SJCRH30 (cell line): ENCODE results near the gene STYXL2. TPM values are rescaled to one million over a fixed set of nuclear protein-coding genes. Genes with fewer than 3 reads are reported as not detected.

Source experiments
- DNase-seq, 2 experiments: peaks; one replicate each; pipeline ENCODE4 v3.0.0-alpha.2; 2015 to 2020
- H3K27ac ChIP-seq: fragments of 250-450 bp; sonication (Bioruptor Pico); 2 replicates; pipeline ENCODE4 v1.5.1; 2020; ENCODE audit warnings: mild to moderate bottlenecking, moderate library complexity
- H3K27me3 ChIP-seq: fragments of 250-450 bp; sonication (Bioruptor Pico); 2 replicates; pipeline ENCODE4 v1.5.1; 2020; ENCODE audit warnings: mild to moderate bottlenecking, moderate library complexity
- H3K36me3 ChIP-seq: fragments of 250-450 bp; sonication (Bioruptor Pico); 2 replicates; pipeline ENCODE4 v1.5.1; 2020; ENCODE audit warnings: mild to moderate bottlenecking, moderate library complexity
- H3K4me1 ChIP-seq: fragments of 250-450 bp; sonication (Bioruptor Pico); 2 replicates; pipeline ENCODE4 v1.5.1; 2020; ENCODE audit warnings: mild to moderate bottlenecking, moderate library complexity
- H3K4me3 ChIP-seq: fragments of 250-450 bp; sonication (Bioruptor Pico); 2 replicates; pipeline ENCODE4 v1.5.1; 2020; ENCODE audit warnings: mild to moderate bottlenecking, moderate library complexity
- H3K9me3 ChIP-seq: fragments of 250-450 bp; sonication (Bioruptor Pico); replicated peaks from 2 replicates; pipeline ENCODE4 v1.5.1; 2020; ENCODE audit warnings: mild to moderate bottlenecking, moderate library complexity
- total RNA-seq: library from RNA; depleted of rRNA; stranded (reverse); fragments of >200 nt; shearing (Covaris generic); gene quantifications from 2 replicates; pipeline ENCODE4 v1.2.3, GENCODE V29; 2014; rRNA removed

The STYXL2 gene
- total RNA-seq: 6.8 and 7.1 TPM in 2 replicates

- peak; percentile 86 to 94 for DNase-seq
- peaks cover 11% of the 10 kb centered on the region; the same call in 1 of the 2 replicates for H3K36me3 ChIP-seq
- H3K4me1 ChIP-seq: peaks cover 25% of the 10 kb centered on the region
- H3K9me3 ChIP-seq: no peaks in the 10 kb centered on the region
- no peaks in the 10 kb centered on the region for H3K27me3 ChIP-seq
- H3K27ac ChIP-seq: peak within 1 kb of the TSS; percentile 99
- peak within 1 kb of the TSS; percentile 66 for H3K4me3 ChIP-seq
Measured at GRCh38 chr1:167093846-167094516, at the start of gene STYXL2. Gene STYXL2, plus strand, starts transcription at chr1:167094075. Its CDS starts 775 bp downstream, at chr1:167094850.

DNA sequence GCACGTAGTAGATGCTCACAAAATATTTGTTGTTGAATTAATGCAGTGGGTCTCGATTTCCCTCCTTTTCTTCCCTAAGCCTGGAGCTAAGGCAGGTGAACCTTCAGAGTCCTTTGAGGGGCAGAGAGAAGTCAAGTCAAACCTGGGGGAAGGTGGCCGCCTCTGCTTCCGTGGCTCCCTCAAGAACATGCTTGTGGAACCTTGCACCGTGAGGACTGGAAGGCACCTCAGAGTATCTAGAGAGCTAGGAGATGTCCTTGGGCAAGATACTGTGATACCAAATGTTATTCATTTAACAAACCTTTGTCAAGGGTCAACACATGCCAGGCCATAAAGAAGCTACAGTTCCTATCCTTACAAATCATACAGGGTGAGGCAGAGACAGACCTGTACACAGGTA, 42.0 kb upstream of the STYXL2 start:
- Histone ChIP-seq H3K4me3 (no peak overlapping the region), H3K27me3 (no peaks in the 10 kb centered on the region), H3K4me1 (no peaks in the 10 kb centered on the region), H3K27ac (no peak overlapping the region), H3K36me3 (no peaks in the 10 kb centered on the region), H3K9me3 (no peaks in the 10 kb centered on the region)
- no peak for DNase-seq

DNA sequence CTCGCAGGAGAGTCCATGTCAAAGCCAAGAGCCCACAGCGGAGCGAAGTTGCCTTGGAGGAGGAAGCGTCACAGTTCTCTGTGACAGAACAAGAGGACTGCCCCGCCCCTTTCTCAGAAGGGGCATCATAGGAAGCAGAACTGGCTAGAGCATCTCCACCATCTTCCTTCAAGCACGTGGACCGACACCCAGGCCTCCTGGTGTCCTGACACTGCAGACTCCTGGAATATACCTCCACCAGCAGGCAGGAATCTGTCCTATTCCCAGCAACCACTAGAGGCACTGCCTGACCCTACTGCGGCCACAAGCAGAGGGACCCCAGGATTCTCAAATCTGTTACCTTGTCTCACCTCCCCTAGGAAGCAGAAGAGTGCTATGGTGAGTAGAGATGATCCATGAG, 41.5 kb upstream of the STYXL2 start:
- no peak overlapping the region for H3K27ac ChIP-seq
- H3K9me3 ChIP-seq: no peaks in the 10 kb centered on the region
- H3K27me3 ChIP-seq: no peaks in the 10 kb centered on the region
- peak in 1 of 2 experiments; percentile 17 for DNase-seq
- H3K4me3 ChIP-seq: no peak overlapping the region
- no peaks in the 10 kb centered on the region for H3K36me3 ChIP-seq
- no peaks in the 10 kb centered on the region for H3K4me1 ChIP-seq

DNA sequence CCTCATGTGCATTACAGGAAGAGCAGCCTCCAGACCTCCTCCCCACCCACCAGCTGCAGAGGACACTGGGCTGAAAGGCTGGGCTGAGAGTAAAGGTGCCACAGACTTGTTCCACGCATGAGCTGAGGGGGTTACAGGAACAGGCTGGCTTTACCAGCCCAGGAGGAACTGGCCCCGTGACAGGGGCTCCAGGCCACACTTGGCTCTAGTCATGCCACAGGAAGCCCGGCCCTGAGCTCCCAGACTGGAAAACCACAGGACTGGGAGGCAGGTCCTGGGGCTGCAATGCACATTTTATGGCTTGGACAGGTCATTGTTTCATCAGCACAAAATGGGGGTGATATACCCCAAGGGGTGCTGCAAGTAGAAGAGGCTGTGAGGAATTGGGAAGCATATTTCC, 39.3 kb upstream of the STYXL2 start:
- H3K4me1 ChIP-seq: no peaks in the 10 kb centered on the region
- no peaks in the 10 kb centered on the region for H3K9me3 ChIP-seq
- DNase-seq: no peak
- no peaks in the 10 kb centered on the region for H3K27me3 ChIP-seq
- no peak overlapping the region for H3K27ac ChIP-seq
- no peak overlapping the region for H3K4me3 ChIP-seq
- H3K36me3 ChIP-seq: no peaks in the 10 kb centered on the region

DNA sequence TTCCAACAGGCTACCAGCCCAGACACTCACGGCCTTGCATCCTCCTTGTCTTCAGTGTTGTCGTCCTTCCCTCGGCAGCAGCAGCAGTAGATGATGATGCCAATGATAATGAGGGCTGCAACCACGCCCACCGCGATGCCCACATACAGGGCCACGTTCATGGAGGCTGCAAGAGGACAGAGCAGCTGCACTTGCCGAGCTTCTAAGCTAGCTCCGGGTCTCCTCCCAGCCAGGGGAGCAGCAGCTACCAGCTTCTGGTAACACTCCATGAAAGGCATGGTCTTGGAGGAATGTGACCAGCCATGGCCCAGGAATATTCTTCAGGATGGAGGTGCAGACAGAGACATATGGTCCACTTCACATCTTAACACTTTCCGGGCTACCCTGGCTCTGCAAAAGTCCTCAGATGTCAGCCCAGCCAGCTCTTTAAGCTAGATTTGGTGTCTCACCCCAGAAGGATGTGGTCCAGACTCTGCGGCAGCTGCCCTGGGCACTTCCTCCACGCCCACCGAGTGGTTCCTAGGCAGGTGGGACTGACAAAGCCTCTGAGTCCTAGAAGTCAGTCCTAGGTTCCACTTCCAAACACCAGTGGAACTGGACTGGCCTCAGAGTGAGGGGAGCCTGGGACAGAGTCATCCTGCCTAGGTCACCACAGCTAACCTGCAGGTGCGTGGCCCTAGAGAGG, 38.8 kb upstream of the STYXL2 start:
- Histone ChIP-seq H3K9me3 (no peaks in the 10 kb centered on the region), H3K36me3 (no peaks in the 10 kb centered on the region), H3K4me1 (no peaks in the 10 kb centered on the region), H3K27ac (no peak overlapping the region), H3K27me3 (no peaks in the 10 kb centered on the region), H3K4me3 (no peak overlapping the region)
- peak in 1 of 2 experiments; percentile 19 for DNase-seq

GRCh38 chr1:167056529-167057231, 37.2 kb upstream of the STYXL2 start:
- no peak for DNase-seq
- no peaks in the 10 kb centered on the region for H3K27me3 ChIP-seq

DNA sequence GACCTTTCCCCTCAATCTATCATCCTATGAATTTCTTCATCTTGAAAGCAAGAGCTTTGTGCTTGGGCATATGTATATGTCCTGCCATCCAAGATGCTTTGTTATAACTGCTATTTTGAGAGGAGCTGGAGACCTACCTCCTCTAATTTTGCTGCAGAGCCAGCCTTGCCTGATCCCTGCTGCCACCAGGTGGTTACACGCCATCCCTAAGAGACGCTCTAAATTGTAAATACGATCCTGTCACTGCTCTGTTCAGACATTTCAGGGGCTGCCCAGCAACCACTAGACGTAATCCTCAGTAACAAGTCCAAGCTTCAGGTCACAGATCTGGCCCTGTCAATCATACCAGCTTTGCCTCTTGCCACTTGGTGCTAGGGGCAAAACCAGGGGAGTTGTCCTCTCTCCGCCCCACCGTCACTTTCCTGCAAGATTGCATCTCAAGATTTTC, 36.6 kb upstream of the STYXL2 start:
- H3K4me3 ChIP-seq: no peak overlapping the region
- DNase-seq: peak; percentile 33 to 60

More at GRCh38 chr1:167056529-167057231, 37.2 kb upstream of the STYXL2 start:
- H3K9me3 ChIP-seq: no peaks in the 10 kb centered on the region
- H3K27ac ChIP-seq: no peak overlapping the region
- no peaks in the 10 kb centered on the region for H3K36me3 ChIP-seq
- no peak overlapping the region for H3K4me3 ChIP-seq
- H3K4me1 ChIP-seq: no peaks in the 10 kb centered on the region

GRCh38 chr1:167059045-167059808, 34.6 kb upstream of the STYXL2 start:
- no peak overlapping the region for H3K27ac ChIP-seq
- H3K36me3 ChIP-seq: no peaks in the 10 kb centered on the region
- DNase-seq: peak; percentile 53 to 84
- 0 out of 2 replicates have a peak overlapping the region, but pooled peaks have one; percentile 11 for H3K4me3 ChIP-seq
- no peaks in the 10 kb centered on the region for H3K27me3 ChIP-seq
- no peaks in the 10 kb centered on the region for H3K4me1 ChIP-seq
- no peaks in the 10 kb centered on the region for H3K9me3 ChIP-seq

More for the DNA sequence above, 36.6 kb upstream of the STYXL2 start:
- H3K27ac ChIP-seq: no peak overlapping the region
- no peaks in the 10 kb centered on the region for H3K27me3 ChIP-seq
- H3K4me1 ChIP-seq: no peaks in the 10 kb centered on the region
- H3K9me3 ChIP-seq: no peaks in the 10 kb centered on the region
- no peaks in the 10 kb centered on the region for H3K36me3 ChIP-seq

DNA sequence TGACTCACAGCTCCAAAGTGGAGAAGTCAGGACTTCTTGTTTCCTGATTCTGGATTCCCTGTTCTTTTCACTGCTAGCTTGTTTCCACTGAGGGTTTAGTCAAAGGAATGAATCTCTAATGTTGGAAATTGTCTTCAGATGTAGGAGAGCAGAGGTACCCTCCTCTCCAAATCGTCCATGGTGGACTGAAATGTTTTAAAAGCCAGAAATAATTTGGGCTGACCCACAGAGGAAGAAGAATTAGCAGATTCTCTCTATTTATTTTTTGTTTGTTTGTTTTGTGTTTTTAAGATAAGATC, 34.1 kb upstream of the STYXL2 start:
- no peak for DNase-seq
- no peaks in the 10 kb centered on the region for H3K9me3 ChIP-seq
- no peaks in the 10 kb centered on the region for H3K36me3 ChIP-seq
- H3K4me3 ChIP-seq: no peak overlapping the region
- H3K27ac ChIP-seq: no peak overlapping the region
- no peaks in the 10 kb centered on the region for H3K27me3 ChIP-seq
- H3K4me1 ChIP-seq: no peaks in the 10 kb centered on the region

DNA sequence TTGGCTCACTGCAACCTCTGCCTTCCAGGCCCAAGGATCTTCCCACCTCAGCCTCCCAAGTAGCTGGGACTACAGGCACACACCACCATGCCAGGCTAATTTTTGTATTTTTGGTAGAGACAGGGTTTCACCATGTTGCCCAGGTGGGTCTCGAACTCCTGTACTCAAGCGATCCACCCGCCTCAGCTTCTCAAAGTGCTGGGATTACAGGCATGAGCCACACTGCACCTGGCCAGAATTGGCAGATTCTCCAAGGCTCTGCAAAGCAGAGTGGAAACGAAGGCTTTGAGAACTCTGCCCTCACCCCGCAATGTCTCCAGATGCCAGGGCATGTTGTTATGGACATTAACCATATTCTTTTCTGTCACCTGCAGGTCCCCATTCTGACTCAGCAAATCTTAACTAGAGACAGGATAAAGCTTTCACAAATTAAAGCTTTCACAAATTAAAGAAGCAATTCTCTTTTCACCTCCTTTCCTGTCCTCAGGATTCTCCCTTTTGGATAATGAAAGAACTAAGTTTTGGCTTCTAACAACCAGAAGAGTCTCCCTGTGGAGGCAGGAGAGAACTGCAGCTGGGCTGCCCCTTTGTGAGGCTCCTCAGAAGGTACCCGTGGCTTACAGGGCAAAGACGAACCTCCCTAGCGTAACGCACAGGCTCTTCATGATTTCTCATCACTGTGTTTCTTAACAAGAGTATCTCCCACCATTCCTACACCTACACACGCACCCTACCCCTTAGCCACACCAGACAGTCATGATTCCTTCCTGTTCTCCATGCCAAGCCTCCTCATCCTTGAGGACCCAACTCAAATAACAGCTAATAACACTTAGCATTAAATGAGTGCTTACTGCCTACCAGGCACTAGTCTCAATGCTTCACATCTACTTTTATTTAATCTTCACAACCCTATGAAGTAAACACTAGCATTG, 33.5 kb upstream of the STYXL2 start:
- H3K36me3 ChIP-seq: no peaks in the 10 kb centered on the region
- no peaks in the 10 kb centered on the region for H3K4me1 ChIP-seq
- H3K9me3 ChIP-seq: no peaks in the 10 kb centered on the region
- DNase-seq: no peak
- no peaks in the 10 kb centered on the region for H3K27me3 ChIP-seq
- no peak overlapping the region for H3K27ac ChIP-seq
- no peak overlapping the region for H3K4me3 ChIP-seq

DNA sequence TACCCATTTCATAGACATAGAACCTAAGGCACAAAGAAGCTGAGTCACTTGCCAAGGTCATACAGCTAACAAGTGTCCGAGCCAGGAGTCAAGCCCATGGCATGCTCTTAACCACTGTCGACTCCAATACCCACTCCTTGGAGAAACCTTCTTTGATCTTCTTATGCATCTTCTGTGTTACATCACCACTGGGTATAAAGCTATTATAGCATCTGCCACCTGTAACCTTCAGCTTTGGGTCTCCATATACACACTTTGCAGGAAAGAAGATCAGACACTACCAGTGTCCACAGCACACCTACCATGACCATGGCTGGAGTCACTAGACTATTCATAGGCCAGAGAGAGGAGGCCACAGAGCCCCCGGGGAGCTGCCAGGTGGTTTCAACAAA, 32.8 kb upstream of the STYXL2 start:
- H3K36me3 ChIP-seq: no peaks in the 10 kb centered on the region
- H3K27ac ChIP-seq: no peak overlapping the region
- no peak for DNase-seq
- no peak overlapping the region for H3K4me3 ChIP-seq
- no peaks in the 10 kb centered on the region for H3K9me3 ChIP-seq
- H3K4me1 ChIP-seq: no peaks in the 10 kb centered on the region
- H3K27me3 ChIP-seq: no peaks in the 10 kb centered on the region

DNA sequence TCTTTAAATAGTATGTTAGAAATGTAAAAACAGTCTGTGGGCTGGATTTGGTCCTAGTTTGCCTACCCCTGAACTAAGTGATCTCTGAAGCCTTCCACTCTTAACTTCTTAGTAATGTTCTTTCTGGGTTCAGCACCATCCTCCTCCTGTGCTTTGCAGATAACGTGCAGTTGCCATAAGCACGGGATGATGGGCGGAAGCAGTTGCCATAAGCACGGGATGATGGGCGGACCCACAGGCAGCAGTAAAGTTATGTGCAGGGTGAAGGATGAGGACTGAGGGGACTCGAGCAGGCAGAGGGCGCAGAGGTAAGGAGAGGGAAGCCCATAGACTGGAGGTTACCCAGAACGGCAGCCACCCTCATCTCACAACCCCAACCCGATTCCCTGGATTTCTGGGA, 29.3 kb upstream of the STYXL2 start:
- H3K27me3 ChIP-seq: no peaks in the 10 kb centered on the region
- H3K4me1 ChIP-seq: no peaks in the 10 kb centered on the region
- peak; percentile 57 to 63 for DNase-seq
- no peak overlapping the region for H3K27ac ChIP-seq
- H3K9me3 ChIP-seq: no peaks in the 10 kb centered on the region
- no peak overlapping the region for H3K4me3 ChIP-seq
- H3K36me3 ChIP-seq: no peaks in the 10 kb centered on the region

DNA sequence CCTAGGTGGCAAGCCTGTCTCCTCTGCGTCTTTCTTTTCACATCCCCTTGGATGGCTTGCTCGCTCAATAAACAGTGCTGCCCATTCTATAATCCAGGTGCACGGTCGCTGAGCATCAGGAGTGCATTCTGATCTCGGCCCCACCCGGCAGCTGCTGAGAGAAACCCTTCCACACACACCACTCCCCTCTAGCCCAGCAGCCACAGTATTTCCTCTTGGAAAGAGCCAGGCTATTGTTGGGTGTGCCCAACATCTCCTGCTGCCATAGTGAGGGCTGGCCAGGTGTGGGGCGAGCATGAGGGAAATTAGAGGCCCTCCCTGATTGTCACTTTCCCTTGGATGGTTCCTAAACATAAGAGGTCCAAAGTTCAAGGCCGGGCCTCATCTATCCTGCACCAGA, 28.4 kb upstream of the STYXL2 start:
- Histone ChIP-seq H3K27ac (no peak overlapping the region), H3K36me3 (no peaks in the 10 kb centered on the region), H3K4me3 (no peak overlapping the region), H3K9me3 (no peaks in the 10 kb centered on the region), H3K27me3 (no peaks in the 10 kb centered on the region), H3K4me1 (no peaks in the 10 kb centered on the region)
- no peak for DNase-seq
